Dedifferentiated amniotic fluid mesenchymal stem cell (primary cell): ENCODE measurements around the gene RASSF9.

Experiments used
- DNase-seq: peaks from one replicate; pipeline ENCODE4 v3.0.0-alpha.2; 2016; ENCODE audit errors: extremely low spot score

RASSF9 gene

GRCh38 chr12:85821206-85821605 is 15.0 kb downstream of the RASSF9 start:
- no peak for DNase-seq

- DNase-seq: peak; percentile 18
Measured at GRCh38 chr12:85820101-85820500, 16.1 kb downstream of the RASSF9 start.

GRCh38 chr12:85814741-85815140 is 21.5 kb downstream of the RASSF9 start:
- DNase-seq: no peak

GRCh38 chr12:85814071-85814470 is 22.1 kb downstream of the RASSF9 start:
- no peak for DNase-seq

GRCh38 chr12:85809500-85809899 is 26.7 kb downstream of the RASSF9 start:
- no peak for DNase-seq

- no peak for DNase-seq
Measured at GRCh38 chr12:85807730-85808129, 28.5 kb downstream of the RASSF9 start.

- no peak for DNase-seq
Measured at GRCh38 chr12:85805654-85806053, 30.6 kb downstream of the RASSF9 start.

GRCh38 chr12:85804663-85805062 is 31.5 kb downstream of the RASSF9 start:
- peak; percentile 47 for DNase-seq

- no peak for DNase-seq
Measured at GRCh38 chr12:85803923-85804322, 32.3 kb downstream of the RASSF9 start.

- DNase-seq: peak; percentile 42
Measured at GRCh38 chr12:85803231-85803630, 33.0 kb downstream of the RASSF9 start.

- no peak for DNase-seq
Measured at GRCh38 chr12:85798122-85798521, 38.1 kb downstream of the RASSF9 start.

- no peak for DNase-seq
Measured at GRCh38 chr12:85796001-85796400, 40.2 kb downstream of the RASSF9 start.

- no peak for DNase-seq
Measured at GRCh38 chr12:85794531-85794930, 41.7 kb downstream of the RASSF9 start.

- peak; percentile 51 for DNase-seq
Measured at GRCh38 chr12:85784096-85784720, 52.0 kb downstream of the RASSF9 start.

- DNase-seq: no peak
Measured at GRCh38 chr12:85782711-85783110, 53.5 kb downstream of the RASSF9 start.

GRCh38 chr12:85781766-85782165 is 54.4 kb downstream of the RASSF9 start:
- no peak for DNase-seq

GRCh38 chr12:85779768-85780167 is 56.4 kb downstream of the RASSF9 start:
- no peak for DNase-seq

GRCh38 chr12:85775091-85775490 is 61.1 kb downstream of the RASSF9 start:
- DNase-seq: no peak

GRCh38 chr12:85765453-85765869 is 70.7 kb downstream of the RASSF9 start:
- no peak for DNase-seq

GRCh38 chr12:85759623-85760022 is 76.6 kb downstream of the RASSF9 start:
- DNase-seq: no peak

GRCh38 chr12:85759091-85759490 is 77.1 kb downstream of the RASSF9 start:
- DNase-seq: no peak

- DNase-seq: no peak
Measured at GRCh38 chr12:85755760-85756159, 80.4 kb downstream of the RASSF9 start.
